Activated CD4-positive, alpha-beta memory T cell treated with anti-CD3 and anti-CD28 coated beads for 36 hours (primary cell): ENCODE data around the gene NPHP4. TPM values are rescaled to one million over a fixed set of nuclear protein-coding genes. Genes with fewer than 3 reads are reported as not detected.

ENCODE experiments used
- CTCF ChIA-PET: fragments of 350-600 bp; sonication (Branson Sonifier 250); formaldehyde crosslinking; loops from one replicate; lab custom pipeline; 2021; ENCODE audit warnings: antibody characterized with exemption, inconsistent platforms; lab: Charles Lee
- POLR2A ChIA-PET: fragments of 350-600 bp; sonication (Branson Sonifier 250); formaldehyde crosslinking; loops from one replicate; lab custom pipeline; 2021; ENCODE audit warnings: antibody characterized with exemption; lab: Charles Lee
- DNase-seq: peaks from one replicate; pipeline ENCODE4 v3.0.0-alpha.2; 2020
- H3K27ac Mint-ChIP-seq: one replicate; pipeline ENCODE4 v1.8.0; 2021; ENCODE audit warnings: mixed read lengths
- H3K27me3 Mint-ChIP-seq: one replicate; pipeline ENCODE4 v1.8.0; 2021; ENCODE audit warnings: mixed read lengths
- H3K36me3 Mint-ChIP-seq: one replicate; pipeline ENCODE4 v1.8.0; 2021; ENCODE audit warnings: mixed read lengths
- H3K4me1 Mint-ChIP-seq: one replicate; pipeline ENCODE4 v1.8.0; 2021; ENCODE audit warnings: low read depth, mixed read lengths
- H3K4me3 Mint-ChIP-seq: one replicate; pipeline ENCODE4 v1.8.0; 2021; ENCODE audit warnings: mild to moderate bottlenecking, mixed read lengths
- H3K9me3 Mint-ChIP-seq: one replicate; pipeline ENCODE4 v1.8.0; 2021; ENCODE audit warnings: mixed read lengths
- intact Hi-C: fragments of 100-400 bp; cut with micrococcal nuclease; formaldehyde crosslinking; loops from one replicate; pipeline ENCODE4 v1.15.1; 2023
- total RNA-seq, 2 experiments: library from RNA; stranded (reverse); gene quantifications; one replicate each; pipeline ENCODE4 v1.2.3, GENCODE V29; 2021

NPHP4 gene
- total RNA-seq, 2 experiments from 2014 or later: 14.0 to 14.6 TPM

DNA sequence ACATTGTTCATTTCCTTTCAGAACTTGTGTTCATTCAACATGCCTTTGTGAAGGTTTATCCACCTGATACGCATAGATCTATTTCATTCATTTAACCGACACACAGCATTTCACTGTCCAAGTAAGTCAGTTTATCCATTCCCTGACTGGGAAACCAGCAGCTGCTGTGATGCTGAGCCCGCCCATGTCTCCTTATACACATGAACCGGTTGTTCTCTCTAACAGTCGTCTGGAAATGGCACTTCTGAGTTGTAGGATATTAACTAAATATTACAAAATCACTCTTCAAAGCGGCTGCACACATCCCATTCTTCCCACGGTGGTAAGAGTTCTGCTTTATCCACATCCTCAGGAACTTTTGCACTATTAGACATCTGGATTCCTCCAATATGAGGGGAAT lies 71.1 kb downstream of the NPHP4 start:
- POLR2A ChIA-PET: no interaction called here
- Mint-ChIP-seq H3K4me3 (no peak overlapping the region), H3K9me3 (peaks cover 3% of the 10 kb centered on the region), H3K27ac (no peak overlapping the region), H3K36me3 (peaks cover 6% of the 10 kb centered on the region), H3K27me3 (no peaks in the 10 kb centered on the region), H3K4me1 (peaks cover 2% of the 10 kb centered on the region)
- CTCF ChIA-PET: interaction anchor here (0.5 kb wide), 1 partner anchor 34 kb away, joined by 3 read pairs; no protein-coding TSS in a partner anchor
- intact Hi-C loops: no loop called here
- no peak for DNase-seq

- Mint-ChIP-seq H3K27ac (no peak overlapping the region), H3K9me3 (peaks cover 3% of the 10 kb centered on the region), H3K4me1 (peaks cover 8% of the 10 kb centered on the region), H3K36me3 (peaks cover 3% of the 10 kb centered on the region), H3K4me3 (no peak overlapping the region), H3K27me3 (no peaks in the 10 kb centered on the region)
- ChIA-PET POLR2A (no interaction called here), CTCF (no interaction called here)
- DNase-seq: no peak
- intact Hi-C loops: no loop called here
Observed at GRCh38 chr1:5920201-5920600, 72.0 kb downstream of the NPHP4 start.

- no peak for DNase-seq
- peaks cover 11% of the 10 kb centered on the region for H3K4me1 Mint-ChIP-seq
- CTCF ChIA-PET: interaction anchor here (1.0 to 2.8 kb wide), 5 partner anchors 13 to 408 kb away, joined by 3 to 9 read pairs (median 4); no protein-coding TSS in a partner anchor
- POLR2A ChIA-PET: no interaction called here
- H3K27me3 Mint-ChIP-seq: no peaks in the 10 kb centered on the region
- intact Hi-C loops: no loop called here
- H3K9me3 Mint-ChIP-seq: no peaks in the 10 kb centered on the region
- H3K27ac Mint-ChIP-seq: no peak overlapping the region
- H3K4me3 Mint-ChIP-seq: no peak overlapping the region
- H3K36me3 Mint-ChIP-seq: no peaks in the 10 kb centered on the region
Observed at GRCh38 chr1:5918275-5918649, 74.0 kb downstream of the NPHP4 start.

DNA sequence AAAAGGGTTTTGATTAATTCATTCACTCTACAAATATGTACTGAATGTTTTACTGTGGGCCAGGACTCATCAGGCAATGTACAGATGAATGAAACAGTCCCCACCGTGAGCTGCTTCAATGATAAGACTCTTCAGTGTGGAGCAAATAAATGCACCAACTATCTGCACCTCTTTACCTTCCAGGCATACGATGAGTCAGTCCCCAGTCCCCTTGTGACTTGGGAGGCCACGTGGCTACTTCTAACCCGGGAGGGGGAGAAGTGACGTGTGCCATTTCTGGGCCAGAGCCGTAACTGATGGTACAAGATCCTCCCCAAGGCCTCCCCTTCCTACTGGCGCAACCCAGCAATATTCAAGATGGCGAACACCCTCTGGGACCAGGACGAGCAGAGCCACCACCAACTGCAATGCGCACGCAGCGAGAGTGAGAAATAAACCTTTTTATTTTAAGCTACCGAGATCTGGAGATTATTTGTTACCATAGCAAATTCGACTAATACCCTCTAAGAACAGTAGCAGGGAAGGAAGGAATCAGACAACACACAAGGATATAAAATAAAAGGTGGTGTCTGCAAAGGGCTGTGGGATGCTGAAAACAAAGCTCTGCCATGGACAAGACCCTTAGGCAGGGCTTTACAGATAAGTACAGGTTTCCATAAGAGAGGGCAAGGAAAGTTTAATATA lies 74.5 kb downstream of the NPHP4 start:
- peaks cover 11% of the 10 kb centered on the region for H3K4me1 Mint-ChIP-seq
- no peak overlapping the region for H3K4me3 Mint-ChIP-seq
- intact Hi-C loops: loop anchor here (2.0 kb wide), 1 partner anchor 109 kb away; no protein-coding TSS in a partner anchor
- H3K27me3 Mint-ChIP-seq: no peaks in the 10 kb centered on the region
- DNase-seq: no peak
- CTCF ChIA-PET: interaction anchor here (1.0 to 2.8 kb wide), 7 partner anchors 12 to 408 kb away, joined by 3 to 9 read pairs (median 4); no protein-coding TSS in a partner anchor
- H3K9me3 Mint-ChIP-seq: no peaks in the 10 kb centered on the region
- POLR2A ChIA-PET: no interaction called here
- no peaks in the 10 kb centered on the region for H3K36me3 Mint-ChIP-seq
- H3K27ac Mint-ChIP-seq: no peak overlapping the region

DNA sequence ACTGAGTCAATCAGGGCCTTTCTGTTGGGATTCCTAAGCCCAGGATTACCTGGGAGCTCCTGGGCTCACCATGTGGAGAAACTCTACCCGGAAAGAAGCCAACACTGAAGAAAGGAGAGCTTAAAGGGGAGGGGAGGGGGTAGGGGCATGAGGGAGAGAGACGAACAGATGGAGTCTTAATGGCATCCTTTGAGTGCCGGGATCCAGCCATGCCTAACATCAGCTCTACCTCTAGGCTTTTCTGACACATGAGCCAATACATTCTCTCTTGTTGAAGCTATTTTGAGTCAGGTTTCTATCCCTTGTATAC lies 75.0 kb downstream of the NPHP4 start:
- no peaks in the 10 kb centered on the region for H3K27me3 Mint-ChIP-seq
- H3K4me3 Mint-ChIP-seq: no peak overlapping the region
- no peak for DNase-seq
- intact Hi-C loops: loop anchor here (2.0 kb wide), 1 partner anchor 110 kb away; no protein-coding TSS in a partner anchor
- CTCF ChIA-PET: interaction anchor here (1.0 to 2.8 kb wide), 4 partner anchors 16 to 407 kb away, joined by 4 to 9 read pairs (median 8); no protein-coding TSS in a partner anchor
- POLR2A ChIA-PET: no interaction called here
- H3K36me3 Mint-ChIP-seq: no peaks in the 10 kb centered on the region
- H3K4me1 Mint-ChIP-seq: peaks cover 11% of the 10 kb centered on the region
- H3K27ac Mint-ChIP-seq: no peak overlapping the region
- H3K9me3 Mint-ChIP-seq: no peaks in the 10 kb centered on the region

- Mint-ChIP-seq H3K27ac (no peak overlapping the region), H3K4me3 (no peak overlapping the region), H3K9me3 (no peaks in the 10 kb centered on the region), H3K4me1 (peaks cover 11% of the 10 kb centered on the region), H3K27me3 (no peaks in the 10 kb centered on the region), H3K36me3 (peaks cover 3% of the 10 kb centered on the region)
- CTCF ChIA-PET: interaction anchor here (1.0 to 2.8 kb wide), 4 partner anchors 16 to 406 kb away, joined by 4 to 9 read pairs (median 8); no protein-coding TSS in a partner anchor
- POLR2A ChIA-PET: no interaction called here
- no peak for DNase-seq
- intact Hi-C loops: loop anchor here (1.0 to 2.0 kb wide), 2 partner anchors 110 to 406 kb away; no protein-coding TSS in a partner anchor
Observed at GRCh38 chr1:5916572-5917280, 75.5 kb downstream of the NPHP4 start.

- no peaks in the 10 kb centered on the region for H3K27me3 Mint-ChIP-seq
- no peaks in the 10 kb centered on the region for H3K9me3 Mint-ChIP-seq
- H3K27ac Mint-ChIP-seq: no peak overlapping the region
- intact Hi-C loops: loop anchor here (1.0 to 2.0 kb wide), 2 partner anchors 111 to 406 kb away; no protein-coding TSS in a partner anchor
- H3K36me3 Mint-ChIP-seq: peaks cover 3% of the 10 kb centered on the region
- H3K4me3 Mint-ChIP-seq: no peak overlapping the region
- peak; percentile 53 for DNase-seq
- POLR2A ChIA-PET: no interaction called here
- peaks cover 11% of the 10 kb centered on the region for H3K4me1 Mint-ChIP-seq
- CTCF ChIA-PET: interaction anchor here (0.8 to 1.5 kb wide), 7 partner anchors 16 to 405 kb away, joined by 3 to 10 read pairs (median 4); no protein-coding TSS in a partner anchor
Observed at GRCh38 chr1:5915587-5916571, 76.3 kb downstream of the NPHP4 start.

- Mint-ChIP-seq H3K4me1 (peaks cover 11% of the 10 kb centered on the region), H3K9me3 (no peaks in the 10 kb centered on the region), H3K36me3 (peaks cover 3% of the 10 kb centered on the region), H3K27ac (no peak overlapping the region), H3K4me3 (no peak overlapping the region), H3K27me3 (no peaks in the 10 kb centered on the region)
- no peak for DNase-seq
- intact Hi-C loops: no loop called here
- POLR2A ChIA-PET: no interaction called here
- CTCF ChIA-PET: interaction anchor here (1.0 to 1.7 kb wide), 5 partner anchors 23 to 405 kb away, joined by 3 to 10 read pairs (median 5); no protein-coding TSS in a partner anchor
Observed at GRCh38 chr1:5914676-5915365, 77.4 kb downstream of the NPHP4 start.

DNA sequence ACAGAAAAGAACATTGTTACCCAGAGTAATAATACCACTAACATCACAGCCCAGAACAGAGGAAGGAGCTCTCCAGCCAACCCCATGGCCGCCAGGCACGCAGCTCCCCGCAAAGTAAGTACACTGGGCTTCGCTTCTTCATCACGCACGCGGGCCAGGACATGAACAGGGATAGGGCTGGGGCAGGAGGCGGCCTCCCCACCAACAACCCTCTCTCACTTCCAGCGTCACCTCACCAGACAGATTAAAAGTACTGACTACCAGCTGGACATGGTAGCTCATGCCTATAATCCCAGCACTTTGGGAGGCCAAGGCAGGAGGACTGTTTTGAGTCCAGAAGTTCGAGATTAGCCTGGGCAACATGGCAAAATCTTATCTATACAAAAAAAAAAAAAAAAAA lies 78.3 kb downstream of the NPHP4 start:
- H3K4me3 Mint-ChIP-seq: no peak overlapping the region
- H3K27ac Mint-ChIP-seq: no peak overlapping the region
- POLR2A ChIA-PET: no interaction called here

GRCh38 chr1:5913078-5913845 lies 79.0 kb downstream of the NPHP4 start:
- Mint-ChIP-seq H3K27me3 (no peaks in the 10 kb centered on the region), H3K4me3 (no peak overlapping the region), H3K9me3 (no peaks in the 10 kb centered on the region), H3K36me3 (peaks cover 3% of the 10 kb centered on the region), H3K4me1 (peaks cover 11% of the 10 kb centered on the region), H3K27ac (no peak overlapping the region)
- ChIA-PET CTCF (interaction anchor here (0.9 to 1.7 kb wide), 3 partner anchors 77 to 403 kb away, joined by 3 to 5 read pairs (median 3); no protein-coding TSS in a partner anchor), POLR2A (no interaction called here)
- intact Hi-C loops: no loop called here
- DNase-seq: no peak

More for the DNA sequence above, 78.3 kb downstream of the NPHP4 start:
- no peak for DNase-seq
- CTCF ChIA-PET: interaction anchor here (0.9 to 1.7 kb wide), 3 partner anchors 78 to 404 kb away, joined by 3 to 5 read pairs (median 3); no protein-coding TSS in a partner anchor
- H3K9me3 Mint-ChIP-seq: no peaks in the 10 kb centered on the region
- H3K4me1 Mint-ChIP-seq: peaks cover 11% of the 10 kb centered on the region
- intact Hi-C loops: no loop called here
- H3K36me3 Mint-ChIP-seq: peaks cover 3% of the 10 kb centered on the region
- H3K27me3 Mint-ChIP-seq: no peaks in the 10 kb centered on the region
